Pancreas (tissue), 10 donors: Measurements from ENCODE around the gene AFAP1L2. TPM values are rescaled to one million over a fixed set of nuclear protein-coding genes. Genes with fewer than 3 reads are reported as not detected.

Experiments
- ATAC-seq, 4 donors: fragments of 200-7000 bp; cut with Tn5 transposase; one replicate each; pipeline versions ENCODE4 v1.8.0 to v1.9.1; 2020; ENCODE audit warnings: mild to moderate bottlenecking in 4 of 4, moderate library complexity in 4 of 4
- DNase-seq, 6 donors: peaks; one replicate each; pipeline ENCODE4 v3.0.0-alpha.2; 2020
- FAIRE-seq: peaks from 2 replicates; lab custom pipeline; 2012; peaks lifted over from hg19 to GRCh38; lab: Jason Lieb, UNC
- H3K27ac ChIP-seq, 4 donors: fragments of 200-600 bp; sonication (generic); 1 replicate in 3 of 4; 2 replicates in 1 of 4; pipeline versions ENCODE4 v1.5.0 to v1.8.0; 2020
- H3K27me3 ChIP-seq, 4 donors: fragments of 200-600 bp; one replicate each; pipeline ENCODE4 v1.8.0; 2021
- H3K36me3 ChIP-seq, 3 donors: fragments of 200-600 bp; sonication (generic) in 1 of 3; one replicate each; pipeline versions ENCODE4 v1.5.0 to v1.8.0; 2020 to 2021
- H3K4me1 ChIP-seq, 3 donors: fragments of 200-600 bp; one replicate each; pipeline ENCODE4 v1.8.0; 2021
- H3K4me3 ChIP-seq, 4 donors: fragments of 200-600 bp; sonication (generic) in 2 of 4; one replicate each; pipeline versions ENCODE4 v1.5.0 to v1.8.0; 2020 to 2021
- H3K9me3 ChIP-seq, 4 donors: fragments of 200-600 bp; one replicate each; pipeline ENCODE4 v1.8.0; 2021
- WGBS, 2 donors: extraction: QIAGEN DNeasy Blood & Tissue Kit; methylation state at CpG; one replicate each; pipeline ENCODE4 v1.1.7; 2013; 5-methylcytosine and 5-hydroxymethylcytosine counted together
- intact Hi-C, 3 donors: fragments of 100-400 bp; cut with DNase I; formaldehyde crosslinking; loops; one replicate each; pipeline versions ENCODE4 v1.11.1 to v1.14.2; 2022
- polyA plus RNA-seq, 2 donors: library from polyadenylated mRNA; stranded (reverse); fragments of 200-250 nt; gene quantifications; one replicate each; pipeline ENCODE4 v1.2.3, GENCODE V29; 2013
- total RNA-seq, 6 donors: library from RNA; stranded (reverse); fragmentation: NEBNext Ultra II Directional in 4 of 6; extraction: Animal tissue kit (Norgen Biotek cat#: 25700) in 4 of 6; gene quantifications; one replicate each; pipeline versions ENCODE4 v1.2.1 to v1.2.4, GENCODE V29; 2021 to 2023
- TF ChIP-seq, protein P1 (sequence below), 4 donors: fragments of 200-600 bp; sonication (generic) in 3 of 4; IDR thresholded peaks; one replicate each; pipeline versions ENCODE4 v1.5.0 to v1.8.0; 2021; ENCODE audit warnings: antibody characterized with exemption in 4 of 4
- donor health status: healthy with polysubstance abuse.
- donor health status: DM: no; HTN: no; CAD: no; lungs with moderate emphysema.
- donor health status: DM: no; HTN: no; CAD: no.
- donor health status: control.
- donor health status: control.
- donor health status: Bipolar disorder and iron deficiency.
- donor health status: DM: yes; HTN: yes; CAD: no.
- donor health status: DM: no; HTN: no; CAD: no.
- donor health status: DM: no; HTN: no; CAD: no.
- donor health status: DM: yes; HTN: yes; CAD: no.

The AFAP1L2 gene
- total and polyA plus RNA-seq, 8 donors = 3.3 to 19.9 (median 5.3) TPM

DNA sequence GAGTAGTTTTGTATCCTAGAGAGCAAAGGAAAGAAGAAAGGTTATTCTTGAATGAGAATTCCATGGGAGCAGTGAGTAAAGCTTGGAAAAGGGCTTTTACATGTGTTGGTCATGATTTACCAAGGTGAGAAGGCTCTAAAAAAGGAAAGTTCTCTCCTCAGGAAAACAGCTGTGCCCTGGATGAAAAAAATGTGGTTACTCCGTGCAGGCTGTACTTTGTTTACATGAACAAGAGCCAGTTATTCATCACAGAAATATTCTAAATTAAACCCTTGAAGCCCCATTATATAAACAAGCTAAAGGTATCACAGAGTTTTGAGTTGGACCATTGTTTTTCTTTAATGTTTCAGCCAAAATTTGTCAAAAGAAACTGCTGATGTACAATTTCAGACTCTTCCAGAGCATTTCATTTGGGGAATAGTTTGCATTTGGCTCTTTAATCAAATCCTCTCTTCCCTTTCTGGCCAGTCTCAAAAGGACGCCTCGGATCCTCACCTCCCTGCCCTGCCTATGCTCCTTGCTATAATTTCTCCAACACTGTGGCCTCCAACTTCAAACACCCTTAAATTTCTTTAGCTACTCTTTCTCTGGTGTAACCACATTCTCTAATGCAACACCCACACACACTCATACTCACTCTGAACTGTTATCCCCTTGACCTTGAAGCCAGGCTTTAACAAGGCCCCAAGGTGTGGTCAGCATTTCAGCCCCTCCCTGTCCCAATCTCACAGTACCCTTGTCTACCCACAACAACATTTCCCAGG lies 47.4 kb downstream of the AFAP1L2 start:
- H3K9me3 ChIP-seq = no peaks in the 10 kb centered on the region
- intact Hi-C loops = no loop called here
- DNase-seq (no peak), ATAC-seq (peak in 2 of 4 donors; percentile 19 to 43), FAIRE-seq (no peak)
- H3K27ac ChIP-seq = no peak overlapping the region
- no peaks in the 10 kb centered on the region for H3K27me3 ChIP-seq
- peaks cover 0 to 10% (median 0%) of the 10 kb centered on the region in 3 donors for H3K4me1 ChIP-seq
- TF ChIP-seq, protein P1, sequence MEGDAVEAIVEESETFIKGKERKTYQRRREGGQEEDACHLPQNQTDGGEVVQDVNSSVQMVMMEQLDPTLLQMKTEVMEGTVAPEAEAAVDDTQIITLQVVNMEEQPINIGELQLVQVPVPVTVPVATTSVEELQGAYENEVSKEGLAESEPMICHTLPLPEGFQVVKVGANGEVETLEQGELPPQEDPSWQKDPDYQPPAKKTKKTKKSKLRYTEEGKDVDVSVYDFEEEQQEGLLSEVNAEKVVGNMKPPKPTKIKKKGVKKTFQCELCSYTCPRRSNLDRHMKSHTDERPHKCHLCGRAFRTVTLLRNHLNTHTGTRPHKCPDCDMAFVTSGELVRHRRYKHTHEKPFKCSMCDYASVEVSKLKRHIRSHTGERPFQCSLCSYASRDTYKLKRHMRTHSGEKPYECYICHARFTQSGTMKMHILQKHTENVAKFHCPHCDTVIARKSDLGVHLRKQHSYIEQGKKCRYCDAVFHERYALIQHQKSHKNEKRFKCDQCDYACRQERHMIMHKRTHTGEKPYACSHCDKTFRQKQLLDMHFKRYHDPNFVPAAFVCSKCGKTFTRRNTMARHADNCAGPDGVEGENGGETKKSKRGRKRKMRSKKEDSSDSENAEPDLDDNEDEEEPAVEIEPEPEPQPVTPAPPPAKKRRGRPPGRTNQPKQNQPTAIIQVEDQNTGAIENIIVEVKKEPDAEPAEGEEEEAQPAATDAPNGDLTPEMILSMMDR (IDR thresholded peaks at IDR 0.05) = no peak
- 51 to 62% methylated on average over 3 of the region's 3 CpGs for WGBS, 2 donors
- H3K4me3 ChIP-seq = no peak overlapping the region
- H3K36me3 ChIP-seq = no peaks in the 10 kb centered on the region

DNA sequence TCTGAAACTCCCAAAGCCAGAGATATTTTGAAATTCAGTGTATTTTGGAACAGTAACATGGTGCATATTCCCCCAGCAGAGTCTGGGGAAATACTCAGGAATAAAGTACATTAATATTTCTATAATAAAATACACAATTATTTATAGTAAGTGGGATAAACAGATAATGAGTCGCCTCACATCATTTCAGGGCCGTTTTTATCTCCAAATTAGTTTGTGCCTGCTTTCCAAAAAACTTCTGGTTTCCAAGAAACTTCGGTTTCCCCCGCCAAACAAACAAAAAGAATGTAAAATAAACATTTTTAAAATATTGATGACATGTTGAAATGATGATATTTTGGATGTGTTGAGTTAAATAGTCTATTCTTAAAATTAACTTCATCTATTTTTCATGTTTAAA lies 48.2 kb downstream of the AFAP1L2 start:
- DNase-seq (no peak), ATAC-seq (no peak), FAIRE-seq (no peak)
- intact Hi-C loops = no loop called here
- no peaks in the 10 kb centered on the region for H3K9me3 ChIP-seq
- H3K27ac ChIP-seq = no peak overlapping the region
- no peaks in the 10 kb centered on the region for H3K27me3 ChIP-seq
- H3K36me3 ChIP-seq = no peaks in the 10 kb centered on the region
- peaks cover 0 to 10% (median 0%) of the 10 kb centered on the region in 3 donors for H3K4me1 ChIP-seq
- TF ChIP-seq, protein P1 (IDR thresholded peaks at IDR 0.05) = no peak
- no peak overlapping the region for H3K4me3 ChIP-seq
- 64 to 76% methylated on average over 4 of the region's 4 CpGs for WGBS, 2 donors

DNA sequence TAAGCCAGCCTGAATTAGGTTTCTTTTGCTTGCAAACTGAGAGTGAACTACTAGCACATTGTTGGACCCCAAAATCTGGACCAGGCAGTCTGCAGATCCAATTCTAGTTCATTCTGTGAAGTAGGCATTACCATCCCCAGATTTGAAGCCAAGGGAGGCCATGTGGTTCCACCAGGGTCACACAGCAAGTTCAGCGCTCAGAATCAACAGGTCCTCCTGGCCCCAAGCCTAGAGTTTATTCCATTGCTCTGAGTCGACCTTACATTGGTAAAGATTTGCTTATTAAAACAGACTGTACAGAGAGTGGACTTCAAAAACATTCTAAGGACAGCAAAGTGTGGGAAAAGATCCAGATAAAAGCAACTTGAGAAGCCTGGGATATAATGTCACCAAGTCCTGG lies 50.9 kb downstream of the AFAP1L2 start:
- intact Hi-C loops = no loop called here
- Histone ChIP-seq H3K27ac (no peak overlapping the region), H3K36me3 (no peaks in the 10 kb centered on the region), H3K9me3 (no peaks in the 10 kb centered on the region), H3K27me3 (no peaks in the 10 kb centered on the region), H3K4me1 (peaks cover 0 to 10% (median 0%) of the 10 kb centered on the region in 3 donors), H3K4me3 (no peak overlapping the region)
- DNase-seq (no peak), ATAC-seq (peak in 1 of 4 donors; percentile 24), FAIRE-seq (no peak)
- 56 to 61% methylated on average over 2 of the region's 2 CpGs for WGBS, 2 donors
- TF ChIP-seq, protein P1 (IDR thresholded peaks at IDR 0.05) = no peak

DNA sequence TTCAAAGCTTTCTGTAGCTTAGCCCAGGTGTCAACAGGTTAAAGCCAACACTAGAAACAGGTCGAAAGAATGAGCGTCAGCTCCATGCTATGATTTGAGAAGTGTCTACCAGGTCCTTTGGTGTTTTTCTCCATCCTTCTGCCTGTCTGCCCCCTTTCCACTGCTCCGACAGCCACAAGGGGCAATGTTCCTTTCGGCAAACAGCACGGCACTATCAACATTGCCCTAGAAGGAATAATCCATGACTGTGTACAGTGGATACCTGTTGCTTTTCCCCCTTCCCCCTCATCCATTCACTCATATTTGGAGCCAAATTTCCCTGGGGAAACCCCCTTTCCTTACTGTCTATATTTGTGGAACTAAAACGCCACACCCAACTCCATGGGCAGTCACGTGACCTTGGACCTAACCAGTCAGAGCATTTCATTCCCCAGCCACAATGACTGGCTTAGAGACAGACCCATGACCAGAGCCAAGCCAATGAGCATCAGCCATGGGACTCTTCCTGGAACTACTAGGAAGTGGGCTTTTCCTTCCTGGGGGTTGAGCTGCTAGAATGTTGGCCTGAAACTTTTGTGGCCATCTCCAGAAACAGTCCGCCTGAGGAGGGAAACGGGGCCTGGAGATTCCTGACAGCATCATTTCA lies 51.5 kb downstream of the AFAP1L2 start:
- WGBS, 2 donors = 95 to 97% methylated on average over 9 of the region's 9 CpGs
- Histone ChIP-seq H3K4me3 (no peak overlapping the region), H3K27ac (no peak overlapping the region), H3K36me3 (no peaks in the 10 kb centered on the region), H3K4me1 (peaks cover 0 to 10% (median 0%) of the 10 kb centered on the region in 3 donors), H3K27me3 (no peaks in the 10 kb centered on the region), H3K9me3 (no peaks in the 10 kb centered on the region)
- DNase-seq (no peak), FAIRE-seq (no peak), ATAC-seq (peak in 1 of 4 donors; percentile 15)
- intact Hi-C loops = no loop called here
- TF ChIP-seq, protein P1 (IDR thresholded peaks at IDR 0.05) = no peak

DNA sequence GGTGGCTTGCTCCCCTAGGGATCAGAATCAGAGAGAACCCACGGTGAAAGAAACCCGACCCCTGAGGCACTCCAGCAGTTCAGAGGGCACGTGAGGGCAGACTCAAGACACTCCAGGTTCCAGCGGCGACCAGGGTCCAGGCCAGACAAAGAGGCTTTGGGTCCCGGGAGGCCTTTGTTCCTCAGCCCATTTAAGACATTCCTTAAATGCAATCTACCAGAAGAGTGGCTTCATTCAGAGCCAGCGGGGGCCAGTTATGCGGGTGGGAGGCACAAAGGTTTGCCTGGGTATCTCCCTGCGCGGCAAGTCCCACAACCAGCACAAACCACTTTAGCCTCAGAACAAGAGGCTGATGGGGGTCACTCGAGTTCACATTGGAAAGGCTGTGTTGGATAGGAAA lies 53.6 kb downstream of the AFAP1L2 start:
- FAIRE-seq = no peak
- no peak for ATAC-seq
- H3K27ac ChIP-seq = no peak overlapping the region
- H3K4me3 ChIP-seq = no peak overlapping the region
- no peaks in the 10 kb centered on the region for H3K9me3 ChIP-seq
- intact Hi-C loops = no loop called here
- 83 to 88% methylated on average over 11 of the region's 11 CpGs for WGBS, 2 donors
- DNase-seq = no peak
- TF ChIP-seq, protein P1 (IDR thresholded peaks at IDR 0.05) = no peak
- no peaks in the 10 kb centered on the region for H3K4me1 ChIP-seq
- H3K27me3 ChIP-seq = no peaks in the 10 kb centered on the region
- no peaks in the 10 kb centered on the region for H3K36me3 ChIP-seq
